HuH-7 (cell line): ENCODE measurements around the gene CUL9.

Experiments used
- DNase-seq: peaks from one replicate; pipeline ENCODE4 v3.0.0; 2011; ENCODE audit warnings: low spot score

The CUL9 gene

GRCh38 chr6:43257367-43258145, 75.6 kb downstream of the CUL9 start:
- no peak for DNase-seq

GRCh38 chr6:43258180-43258579, 76.2 kb downstream of the CUL9 start:
- no peak for DNase-seq

- no peak for DNase-seq
Measured at GRCh38 chr6:43258807-43259686, 77.1 kb downstream of the CUL9 start.

- no peak for DNase-seq
Measured at GRCh38 chr6:43260791-43261190, 78.8 kb downstream of the CUL9 start.

- no peak for DNase-seq
Measured at GRCh38 chr6:43261198-43261597, 79.2 kb downstream of the CUL9 start.

- DNase-seq = no peak
Measured at GRCh38 chr6:43262000-43262779, 80.2 kb downstream of the CUL9 start.

- DNase-seq = no peak
Measured at GRCh38 chr6:43262780-43263313, 80.9 kb downstream of the CUL9 start.

- DNase-seq = peak; percentile 94
Measured at GRCh38 chr6:43263314-43264178, 81.5 kb downstream of the CUL9 start.

- DNase-seq = no peak
Measured at GRCh38 chr6:43264599-43265145, 82.7 kb downstream of the CUL9 start.

GRCh38 chr6:43265564-43265963, 83.6 kb downstream of the CUL9 start:
- no peak for DNase-seq

GRCh38 chr6:43267619-43268354, 85.8 kb downstream of the CUL9 start:
- peak; percentile 84 for DNase-seq

- no peak for DNase-seq
Measured at GRCh38 chr6:43268355-43268700, 86.3 kb downstream of the CUL9 start.

- no peak for DNase-seq
Measured at GRCh38 chr6:43268782-43269272, 86.8 kb downstream of the CUL9 start.

GRCh38 chr6:43269273-43270007, 87.4 kb downstream of the CUL9 start:
- DNase-seq = no peak

GRCh38 chr6:43271103-43271815, 89.3 kb downstream of the CUL9 start:
- DNase-seq = no peak

- DNase-seq = no peak
Measured at GRCh38 chr6:43271944-43272343, 89.9 kb downstream of the CUL9 start.

GRCh38 chr6:43273707-43274106, 91.7 kb downstream of the CUL9 start:
- no peak for DNase-seq
